ENCODE measurements around the gene POTEH.
"Not testable (repeated sequence)": the region's sequence is repeated elsewhere in the genome, so short reads cannot be mapped to it uniquely, and the experiment has no call there.

Gene POTEH

GRCh38 chr22:15689749-15690125 is at the start of gene POTEH:
Gene POTEH (plus strand): TSS chr22:15690026. CDS start chr22:15690078, 52 bp downstream.
- not testable (repeated sequence) for DNase-seq

GRCh38 chr22:15642288-15642861 is 47.5 kb upstream of the POTEH start:
- DNase-seq: not testable (repeated sequence)

- not testable (repeated sequence) for DNase-seq
Measured at GRCh38 chr22:15651954-15652353, 37.9 kb upstream of the POTEH start.

- DNase-seq: not testable (repeated sequence)
Measured at GRCh38 chr22:15652738-15653137, 37.1 kb upstream of the POTEH start.

GRCh38 chr22:15653241-15653640 is 36.6 kb upstream of the POTEH start:
- not testable (repeated sequence) for DNase-seq

GRCh38 chr22:15661102-15661501 is 28.7 kb upstream of the POTEH start:
- DNase-seq: not testable (repeated sequence)

- DNase-seq: not testable (repeated sequence)
Measured at GRCh38 chr22:15664682-15665081, 25.1 kb upstream of the POTEH start.

- not testable (repeated sequence) for DNase-seq
Measured at GRCh38 chr22:15665478-15665877, 24.3 kb upstream of the POTEH start.

- not testable (repeated sequence) for DNase-seq
Measured at GRCh38 chr22:15669430-15669829, 20.4 kb upstream of the POTEH start.

- DNase-seq: not testable (repeated sequence)
Measured at GRCh38 chr22:15679702-15680101, 10.1 kb upstream of the POTEH start.

- not testable (repeated sequence) for DNase-seq
Measured at GRCh38 chr22:15684115-15684514, 5.7 kb upstream of the POTEH start.

- DNase-seq: not testable (repeated sequence)
Measured at GRCh38 chr22:15684695-15685094, 5.1 kb upstream of the POTEH start.

GRCh38 chr22:15685641-15686040 is 4.2 kb upstream of the POTEH start:
- not testable (repeated sequence) for DNase-seq

- DNase-seq: not testable (repeated sequence)
Measured at GRCh38 chr22:15687086-15687485, 2.7 kb upstream of the POTEH start.

- DNase-seq: not testable (repeated sequence)
Measured at GRCh38 chr22:15687676-15688075, 2.1 kb upstream of the POTEH start.

- not testable (repeated sequence) for DNase-seq
Measured at GRCh38 chr22:15688090-15688489, 1.7 kb upstream of the POTEH start.

GRCh38 chr22:15689012-15689748 is 646 bp upstream of the POTEH start:
- DNase-seq: not testable (repeated sequence)

- not testable (repeated sequence) for DNase-seq
Measured at GRCh38 chr22:15713600-15713999, 23.8 kb downstream of the POTEH start.

- DNase-seq: not testable (repeated sequence)
Measured at GRCh38 chr22:15714125-15714524, 24.3 kb downstream of the POTEH start.

- DNase-seq: not testable (repeated sequence)
Measured at GRCh38 chr22:15721884-15722283, 32.1 kb downstream of the POTEH start.

GRCh38 chr22:15729209-15729917 is 39.5 kb downstream of the POTEH start:
- not testable (repeated sequence) for DNase-seq

- DNase-seq: not testable (repeated sequence)
Measured at GRCh38 chr22:15731023-15731422, 41.2 kb downstream of the POTEH start.

- DNase-seq: not testable (repeated sequence)
Measured at GRCh38 chr22:15734411-15734810, 44.6 kb downstream of the POTEH start.
